Right atrium auricular region (tissue), 2 donors: ENCODE results near the gene CDK19. TPM values are rescaled to one million over a fixed set of nuclear protein-coding genes. Genes with fewer than 3 reads are reported as not detected.

Source experiments
- DNase-seq: peaks from one replicate; pipeline ENCODE4 v3.0.0-alpha.2; 2019; ENCODE audit warnings: low spot score
- H3K27ac ChIP-seq, 2 donors: fragments of 200-600 bp; sonication (generic); 1 replicate in 1 of 2; 2 replicates in 1 of 2; pipeline ENCODE4 v1.5.1; 2016 to 2019
- H3K27me3 ChIP-seq, 2 donors: fragments of 200-600 bp; sonication (generic); one replicate each; pipeline versions ENCODE4 v1.5.1 to v1.6.0; 2017 to 2019
- H3K36me3 ChIP-seq: fragments of 200-600 bp; sonication (generic); one replicate; pipeline ENCODE4 v1.5.1; 2016
- H3K4me1 ChIP-seq, 2 donors: fragments of 200-600 bp; sonication (generic); one replicate each; pipeline versions ENCODE4 v1.5.1 to v1.6.0; 2017 to 2019
- H3K4me3 ChIP-seq, 2 donors: fragments of 200-600 bp; sonication (generic); 1 replicate in 1 of 2; 2 replicates in 1 of 2; pipeline ENCODE4 v1.5.1; 2017 to 2019; ENCODE audit warnings: mild to moderate bottlenecking in 1 of 2, moderate library complexity in 1 of 2
- H3K9me3 ChIP-seq, 2 donors: fragments of 200-600 bp; sonication (generic); one replicate each; pipeline ENCODE4 v1.5.1; 2019
- CTCF ChIP-seq, 2 donors: fragments of 200-600 bp; sonication (generic); IDR thresholded peaks; one replicate each; pipeline ENCODE4 v1.5.1; 2019; ENCODE audit warnings: antibody characterized with exemption in 2 of 2
- total RNA-seq, 2 donors: library from RNA; depleted of rRNA; stranded (reverse); fragments of >200 nt; gene quantifications; one replicate each; pipeline ENCODE4 v1.1.0, GENCODE V29; 2016

The CDK19 gene
- total RNA-seq, 2 donors from 2014 or later, result 5.7 to 6.3 TPM

GRCh38 chr6:110633731-110634213 is 181.5 kb downstream of the CDK19 start:
- no peak overlapping the region for H3K4me3 ChIP-seq
- no peak for DNase-seq
- H3K27ac ChIP-seq, result no peak overlapping the region
- H3K4me1 ChIP-seq, result no peaks in the 10 kb centered on the region
- H3K9me3 ChIP-seq, result no peaks in the 10 kb centered on the region
- H3K36me3 ChIP-seq, result no peaks in the 10 kb centered on the region
- H3K27me3 ChIP-seq, result no peaks in the 10 kb centered on the region
- no peak for TF ChIP-seq CTCF (IDR thresholded peaks at IDR 0.05)

- Histone ChIP-seq H3K27me3 (no peaks in the 10 kb centered on the region), H3K9me3 (no peaks in the 10 kb centered on the region), H3K4me3 (no peak overlapping the region), H3K4me1 (no peaks in the 10 kb centered on the region), H3K36me3 (no peaks in the 10 kb centered on the region), H3K27ac (no peak overlapping the region)
- TF ChIP-seq CTCF (IDR thresholded peaks at IDR 0.05), result no peak
- no peak for DNase-seq
Measured at GRCh38 chr6:110629153-110629552, 186.1 kb downstream of the CDK19 start.

GRCh38 chr6:110628330-110628729 is 186.9 kb downstream of the CDK19 start:
- H3K36me3 ChIP-seq, result no peaks in the 10 kb centered on the region
- H3K27ac ChIP-seq, result no peak overlapping the region
- no peak overlapping the region for H3K4me3 ChIP-seq
- DNase-seq, result no peak
- no peaks in the 10 kb centered on the region for H3K27me3 ChIP-seq
- no peaks in the 10 kb centered on the region for H3K4me1 ChIP-seq
- no peaks in the 10 kb centered on the region for H3K9me3 ChIP-seq
- no peak for TF ChIP-seq CTCF (IDR thresholded peaks at IDR 0.05)

- Histone ChIP-seq H3K27me3 (no peaks in the 10 kb centered on the region), H3K36me3 (no peaks in the 10 kb centered on the region), H3K27ac (no peak overlapping the region), H3K4me1 (peaks cover 0 to 4% of the 10 kb centered on the region in 2 donors), H3K9me3 (no peaks in the 10 kb centered on the region), H3K4me3 (no peak overlapping the region)
- TF ChIP-seq CTCF (IDR thresholded peaks at IDR 0.05), result no peak
- no peak for DNase-seq
Measured at GRCh38 chr6:110626442-110626841, 188.8 kb downstream of the CDK19 start.

- Histone ChIP-seq H3K4me1 (peaks cover 0 to 4% of the 10 kb centered on the region in 2 donors), H3K4me3 (no peak overlapping the region), H3K27ac (no peak overlapping the region), H3K27me3 (no peaks in the 10 kb centered on the region), H3K9me3 (no peaks in the 10 kb centered on the region), H3K36me3 (no peaks in the 10 kb centered on the region)
- TF ChIP-seq CTCF (IDR thresholded peaks at IDR 0.05), result no peak
- DNase-seq, result no peak
Measured at GRCh38 chr6:110625883-110626282, 189.4 kb downstream of the CDK19 start.

- peaks cover 0 to 18% of the 10 kb centered on the region in 2 donors for H3K4me1 ChIP-seq
Measured at GRCh38 chr6:110622912-110623578, 192.2 kb downstream of the CDK19 start.

More at GRCh38 chr6:110622912-110623578, 192.2 kb downstream of the CDK19 start:
- H3K4me3 ChIP-seq, result no peak overlapping the region
- no peak for TF ChIP-seq CTCF (IDR thresholded peaks at IDR 0.05)
- no peak for DNase-seq
- H3K36me3 ChIP-seq, result no peaks in the 10 kb centered on the region
- H3K27me3 ChIP-seq, result no peaks in the 10 kb centered on the region
- no peaks in the 10 kb centered on the region for H3K9me3 ChIP-seq
- H3K27ac ChIP-seq, result no peak overlapping the region
